Nephron progenitor cell (in vitro differentiated cells): ENCODE measurements around the gene CHFR.
A peak's percentile ranks its signal among the peaks of the same experiment; 100 is the strongest.
"Not testable (repeated sequence)": the region's sequence is repeated elsewhere in the genome, so short reads cannot be mapped to it uniquely, and the experiment has no call there.

ENCODE experiments used
- DNase-seq: peaks from one replicate; pipeline ENCODE4 v3.0.0; 2021
- H3K27ac Mint-ChIP-seq: 2 replicates; pipeline ENCODE4 v1.8.0; 2021; ENCODE audit warnings: mild to moderate bottlenecking, moderate library complexity, mixed read lengths
- H3K27me3 Mint-ChIP-seq: 2 replicates; pipeline ENCODE4 v1.8.0; 2021; ENCODE audit warnings: mild to moderate bottlenecking, low read depth, mixed read lengths; ENCODE audit not compliant: poor library complexity
- H3K36me3 Mint-ChIP-seq: 2 replicates; pipeline ENCODE4 v1.8.0; 2021; ENCODE audit warnings: low read depth, mixed read lengths
- H3K4me1 Mint-ChIP-seq: 2 replicates; pipeline ENCODE4 v1.8.0; 2021; ENCODE audit warnings: mixed read lengths
- H3K4me3 Mint-ChIP-seq: 2 replicates; pipeline ENCODE4 v1.8.0; 2021; ENCODE audit warnings: mild to moderate bottlenecking, moderate library complexity, mixed read lengths
- H3K9me3 Mint-ChIP-seq: 2 replicates; pipeline ENCODE4 v1.8.0; 2021; ENCODE audit warnings: mild to moderate bottlenecking, moderate library complexity, mixed read lengths
- TF ChIP-seq, protein P1 (sequence below): fragments of 200-600 bp; sonication (generic); IDR thresholded peaks from 2 replicates; pipeline ENCODE4 v1.5.0; 2021; ENCODE audit warnings: antibody characterized with exemption

Gene CHFR

DNA sequence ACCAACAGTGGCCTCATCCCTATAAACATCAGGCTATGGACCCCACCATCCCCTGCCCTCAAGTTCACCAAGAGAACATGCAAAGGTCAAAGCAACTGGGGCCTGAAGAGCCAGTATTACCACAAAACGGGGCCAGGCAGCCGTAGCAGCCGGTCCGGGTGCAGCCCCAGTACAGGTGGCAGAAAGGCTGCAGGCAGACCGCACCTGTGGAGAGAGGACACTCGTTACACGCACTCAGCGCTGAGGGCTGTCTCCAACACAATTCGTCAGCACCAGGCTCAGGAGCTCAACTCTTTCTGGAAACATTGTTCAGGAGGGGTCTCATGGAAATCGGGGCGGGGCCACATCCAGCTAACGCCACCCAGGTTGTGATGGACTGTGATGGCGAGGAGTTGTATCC, 38.9 kb downstream of the CHFR start:
- Mint-ChIP-seq H3K27me3 (no peaks in the 10 kb centered on the region), H3K4me1 (no peaks in the 10 kb centered on the region), H3K36me3 (peaks cover 33% of the 10 kb centered on the region), H3K4me3 (no peak overlapping the region), H3K9me3 (no peaks in the 10 kb centered on the region), H3K27ac (no peak overlapping the region)
- DNase-seq, result no peak
- TF ChIP-seq, protein P1, sequence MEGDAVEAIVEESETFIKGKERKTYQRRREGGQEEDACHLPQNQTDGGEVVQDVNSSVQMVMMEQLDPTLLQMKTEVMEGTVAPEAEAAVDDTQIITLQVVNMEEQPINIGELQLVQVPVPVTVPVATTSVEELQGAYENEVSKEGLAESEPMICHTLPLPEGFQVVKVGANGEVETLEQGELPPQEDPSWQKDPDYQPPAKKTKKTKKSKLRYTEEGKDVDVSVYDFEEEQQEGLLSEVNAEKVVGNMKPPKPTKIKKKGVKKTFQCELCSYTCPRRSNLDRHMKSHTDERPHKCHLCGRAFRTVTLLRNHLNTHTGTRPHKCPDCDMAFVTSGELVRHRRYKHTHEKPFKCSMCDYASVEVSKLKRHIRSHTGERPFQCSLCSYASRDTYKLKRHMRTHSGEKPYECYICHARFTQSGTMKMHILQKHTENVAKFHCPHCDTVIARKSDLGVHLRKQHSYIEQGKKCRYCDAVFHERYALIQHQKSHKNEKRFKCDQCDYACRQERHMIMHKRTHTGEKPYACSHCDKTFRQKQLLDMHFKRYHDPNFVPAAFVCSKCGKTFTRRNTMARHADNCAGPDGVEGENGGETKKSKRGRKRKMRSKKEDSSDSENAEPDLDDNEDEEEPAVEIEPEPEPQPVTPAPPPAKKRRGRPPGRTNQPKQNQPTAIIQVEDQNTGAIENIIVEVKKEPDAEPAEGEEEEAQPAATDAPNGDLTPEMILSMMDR, result no peak

DNA sequence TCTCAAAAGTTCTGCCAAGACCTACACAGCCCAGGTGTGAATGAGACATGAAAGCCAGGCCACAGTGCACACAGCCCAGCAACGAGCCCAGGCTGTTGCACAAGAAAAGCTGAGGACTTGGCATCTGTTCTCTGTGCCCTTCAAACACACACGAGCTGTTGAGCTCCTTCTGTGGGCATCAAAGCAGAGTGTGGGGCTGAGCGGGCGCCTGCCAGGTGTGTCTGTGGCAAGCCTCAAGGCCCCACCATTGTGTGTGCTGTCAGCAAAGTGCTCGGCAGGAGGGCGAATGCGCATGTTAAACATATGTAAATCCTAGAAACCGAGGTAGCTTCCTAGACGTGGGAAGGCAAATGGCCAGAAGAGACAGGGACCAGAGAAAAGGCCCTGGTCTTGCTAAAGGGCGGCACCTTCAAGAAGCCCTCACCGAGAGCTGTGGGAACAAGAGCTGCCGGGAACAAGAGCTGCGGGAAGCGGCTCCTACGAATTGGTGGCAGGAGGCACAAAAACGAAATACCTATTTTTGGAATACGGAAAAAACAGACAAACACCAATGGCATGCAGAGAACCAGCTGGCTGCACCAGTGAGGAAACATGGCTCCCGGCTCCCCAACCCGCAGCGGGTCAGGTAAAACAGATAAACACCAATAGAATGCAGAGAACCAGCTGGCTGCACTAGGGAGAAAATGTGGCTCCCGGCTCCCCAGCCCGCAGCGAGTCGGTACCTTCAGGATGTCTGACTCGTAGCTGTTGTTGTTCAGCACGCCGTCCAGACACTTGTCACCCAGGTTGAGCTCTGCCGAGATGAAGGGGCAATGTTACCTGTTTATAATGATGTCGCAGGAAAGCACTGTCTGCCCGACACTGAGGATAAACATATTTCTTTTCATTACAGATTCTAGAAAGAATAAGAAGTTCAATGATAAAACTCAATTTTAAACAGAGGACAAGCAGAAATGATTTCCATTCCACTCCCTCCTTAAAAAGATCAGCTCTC, 39.7 kb downstream of the CHFR start:
- Mint-ChIP-seq H3K4me1 (peaks cover 3% of the 10 kb centered on the region), H3K27ac (no peak overlapping the region), H3K36me3 (peaks cover 36% of the 10 kb centered on the region), H3K4me3 (no peak overlapping the region), H3K9me3 (no peaks in the 10 kb centered on the region), H3K27me3 (no peaks in the 10 kb centered on the region)
- DNase-seq, result no peak
- TF ChIP-seq, protein P1, result no peak

DNA sequence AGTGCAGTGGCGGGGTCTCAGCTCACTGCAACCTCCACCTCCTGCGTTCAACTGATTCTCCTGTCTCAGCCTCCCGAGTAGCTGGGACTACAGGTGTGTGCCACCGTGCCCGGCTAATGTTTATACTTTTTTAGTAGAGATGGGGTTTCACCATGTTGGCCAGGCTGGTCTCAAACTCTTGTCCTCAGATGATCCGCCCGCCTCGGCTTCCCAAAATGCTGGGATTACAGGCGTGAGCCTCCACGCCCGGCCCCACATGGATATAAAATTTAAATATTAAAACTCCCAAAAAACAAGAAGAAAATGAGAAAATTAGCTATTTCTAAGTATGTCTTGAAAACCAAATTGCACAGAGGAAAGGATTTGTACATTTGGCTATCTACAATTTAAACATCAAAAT, 42.7 kb downstream of the CHFR start:
- H3K4me1 Mint-ChIP-seq, DNase-seq, H3K27ac Mint-ChIP-seq, H3K4me3 Mint-ChIP-seq, H3K9me3 Mint-ChIP-seq, H3K27me3 Mint-ChIP-seq: not testable (repeated sequence)
- peaks cover 45% of the 10 kb centered on the region for H3K36me3 Mint-ChIP-seq

DNA sequence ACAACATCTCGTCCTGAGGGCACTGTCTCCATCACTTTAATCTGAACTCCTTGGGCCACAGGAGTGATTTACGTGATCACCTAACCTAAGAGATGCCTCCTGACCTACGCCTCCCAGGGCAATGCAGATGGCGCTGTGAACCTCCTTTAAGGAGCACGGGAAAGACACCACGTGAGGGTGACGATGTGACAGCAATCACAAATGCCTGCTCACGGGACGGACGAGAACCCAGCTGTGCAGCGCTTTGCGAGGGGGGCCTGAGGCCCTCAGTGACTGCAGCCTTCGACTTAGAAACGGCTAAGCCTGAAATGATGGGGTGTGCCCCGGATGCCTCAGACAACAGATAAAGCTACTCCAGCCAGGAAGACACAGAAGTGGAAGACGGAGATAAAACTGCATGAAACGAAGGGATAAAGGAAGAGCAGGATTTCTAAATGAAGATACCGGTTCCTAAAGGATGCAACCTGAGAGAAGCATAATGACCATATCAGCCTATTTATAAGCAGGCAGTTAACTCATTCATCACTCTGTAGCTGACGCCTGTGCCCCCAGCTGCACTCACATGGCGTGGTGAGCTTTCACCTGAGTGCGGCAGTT, 44.9 kb downstream of the CHFR start:
- H3K27me3 Mint-ChIP-seq, result no peaks in the 10 kb centered on the region
- no peak for DNase-seq
- H3K36me3 Mint-ChIP-seq, result peaks cover 37% of the 10 kb centered on the region
- H3K4me1 Mint-ChIP-seq, result peaks cover 15% of the 10 kb centered on the region
- peak overlapping the region; percentile 81 for H3K27ac Mint-ChIP-seq
- no peak overlapping the region for H3K4me3 Mint-ChIP-seq
- H3K9me3 Mint-ChIP-seq, result no peaks in the 10 kb centered on the region
- TF ChIP-seq, protein P1, result no peak

DNA sequence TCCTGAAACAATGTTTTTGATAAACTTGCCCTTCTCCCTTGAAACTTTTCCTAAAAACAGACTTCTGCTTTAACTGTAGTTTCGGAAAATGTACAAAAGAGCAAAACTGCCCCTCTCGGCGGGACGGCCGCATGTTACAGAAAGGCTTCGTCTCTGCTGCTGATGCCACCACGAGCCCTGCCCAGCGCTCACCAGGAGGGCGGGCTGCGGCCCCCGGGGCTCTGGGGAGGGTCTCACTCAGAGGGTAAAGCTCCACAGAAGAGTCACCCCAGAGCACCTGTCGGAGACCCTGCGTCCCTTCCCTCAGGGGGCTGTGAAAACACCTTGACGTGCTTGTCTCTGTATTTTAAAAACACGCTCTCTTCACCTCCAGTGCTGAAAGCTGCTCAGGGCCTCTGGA, 46.3 kb downstream of the CHFR start:
- Mint-ChIP-seq H3K9me3 (no peaks in the 10 kb centered on the region), H3K4me1 (peaks cover 23% of the 10 kb centered on the region), H3K27ac (no peak overlapping the region), H3K36me3 (peaks cover 31% of the 10 kb centered on the region), H3K4me3 (no peak overlapping the region), H3K27me3 (no peaks in the 10 kb centered on the region)
- TF ChIP-seq, protein P1, result no peak
- no peak for DNase-seq

DNA sequence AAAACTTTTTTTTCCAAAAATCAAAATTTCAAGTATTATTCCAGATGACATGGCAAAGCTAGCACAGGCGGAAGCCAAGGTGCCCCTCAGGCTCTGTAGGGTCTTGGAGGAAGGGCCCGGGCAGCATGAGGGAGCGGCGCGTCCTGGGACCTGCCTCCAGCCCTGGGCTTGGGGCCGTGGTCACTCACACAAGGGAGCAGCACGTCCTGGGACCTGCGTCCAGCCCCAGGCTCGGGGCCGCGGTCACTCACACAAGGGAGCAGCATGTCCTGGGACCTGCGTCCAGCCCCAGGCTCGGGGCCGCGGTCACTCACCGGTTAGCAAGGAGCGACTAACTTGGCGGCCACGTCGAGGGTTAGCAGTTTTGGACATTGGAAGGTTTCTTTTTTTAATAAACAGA, 46.9 kb downstream of the CHFR start:
- H3K9me3 Mint-ChIP-seq, result no peaks in the 10 kb centered on the region
- no peak for DNase-seq
- no peak overlapping the region for H3K4me3 Mint-ChIP-seq
- H3K27ac Mint-ChIP-seq, result no peak overlapping the region
- peaks cover 25% of the 10 kb centered on the region for H3K36me3 Mint-ChIP-seq
- H3K27me3 Mint-ChIP-seq, result no peaks in the 10 kb centered on the region
- H3K4me1 Mint-ChIP-seq, result peaks cover 23% of the 10 kb centered on the region
- TF ChIP-seq, protein P1, result no peak
